ENCODE measurements around the gene ANKS1A. TPM values are rescaled to one million over a fixed set of nuclear protein-coding genes. Genes with fewer than 3 reads are reported as not detected.

Gene ANKS1A
- total RNA-seq, 1 experiment from 2014 or later = 35.0 TPM

GRCh38 chr6:35019831-35020230, 130.8 kb downstream of the ANKS1A start:
- ChIA-PET POLR2A (no interaction called here), CTCF (interaction anchor here (1.0 to 2.3 kb wide), 2 partner anchors 33 to 221 kb away, joined by 3 to 7 read pairs; no protein-coding TSS in a partner anchor)
- H3K4me1 Mint-ChIP-seq = peaks cover 68% of the 10 kb centered on the region
- no peaks in the 10 kb centered on the region for H3K9me3 Mint-ChIP-seq
- ATAC-seq (no peak), DNase-seq (ENCODE audit: low spot score) (no peak)
- no peaks in the 10 kb centered on the region for H3K27me3 Mint-ChIP-seq (ENCODE audit: low read depth)
- peak overlapping the region; percentile 66 for H3K27ac Mint-ChIP-seq
- TF ChIP-seq ZBTB21 (CRISPR knock-in tag; IDR thresholded peaks at IDR 0.05; ENCODE audit: borderline replicate concordance) (no peak), E2F5 (CRISPR knock-in tag; IDR thresholded peaks at IDR 0.05) (no peak), ZNF396 (CRISPR knock-in tag; IDR thresholded peaks at IDR 0.05; ENCODE audit: borderline replicate concordance) (no peak), PRRX2 (CRISPR knock-in tag; IDR thresholded peaks at IDR 0.05) (no peak), CREB1 (CRISPR knock-in tag; IDR thresholded peaks at IDR 0.05) (no peak), NFE2L1 (CRISPR knock-in tag; IDR thresholded peaks at IDR 0.05) (no peak), FOXJ3 (CRISPR knock-in tag; IDR thresholded peaks at IDR 0.05; ENCODE audit: borderline replicate concordance) (no peak), HMGA2 (CRISPR knock-in tag; IDR thresholded peaks at IDR 0.05) (no peak), SOX15 (CRISPR knock-in tag; IDR thresholded peaks at IDR 0.05) (no peak), STAT6 (CRISPR knock-in tag; conservative IDR thresholded peaks at IDR 0.05; ENCODE audit: low read depth) (no peak), GTF2I (CRISPR knock-in tag; conservative IDR thresholded peaks at IDR 0.05) (no peak), NR1H2 (CRISPR knock-in tag; IDR thresholded peaks at IDR 0.05) (no peak), AFF4 (CRISPR knock-in tag; IDR thresholded peaks at IDR 0.05; ENCODE audit: borderline replicate concordance) (no peak), ZNF416 (CRISPR knock-in tag; IDR thresholded peaks at IDR 0.05) (no peak), ZBTB43 (CRISPR knock-in tag; IDR thresholded peaks at IDR 0.05) (no peak), E2F4 (CRISPR knock-in tag; IDR thresholded peaks at IDR 0.05; ENCODE audit: borderline replicate concordance, low read depth) (no peak), GRHL2 (CRISPR knock-in tag; IDR thresholded peaks at IDR 0.05; ENCODE audit: insufficient replicate concordance, severe bottlenecking) (no peak), ATF3 (CRISPR knock-in tag; conservative IDR thresholded peaks at IDR 0.05) (no peak), HMGXB4 (CRISPR knock-in tag; IDR thresholded peaks at IDR 0.05) (no peak)
- H3K4me3 Mint-ChIP-seq = no peak overlapping the region
- H3K36me3 Mint-ChIP-seq = peaks cover 18% of the 10 kb centered on the region

All from WTC11 (cell line).